ENCODE measurements around the gene KCTD13.

The KCTD13 gene

GRCh38 chr16:29904947-29905346, 21.1 kb downstream of the KCTD13 start:
- no peak overlapping the region for H3K4me3 ChIP-seq (ENCODE audit: low read depth, low read length)
- ChIA-PET CTCF (no interaction called here), POLR2A (interaction anchor here (1.1 kb wide), 1 partner anchor 11 kb away, joined by 5 read pairs; no protein-coding TSS in a partner anchor)
- TF ChIP-seq ZNF623 (tag by site-specific recombination; IDR thresholded peaks at IDR 0.05) (no peak), ZNF426 (tag by site-specific recombination; IDR thresholded peaks at IDR 0.05) (no peak), KLF16 (tag by site-specific recombination; IDR thresholded peaks at IDR 0.05) (no peak), YY1 (tag by site-specific recombination; IDR thresholded peaks at IDR 0.05) (no peak), ZNF664 (tag by site-specific recombination; IDR thresholded peaks at IDR 0.05) (peak; percentile 98)
- no peaks in the 10 kb centered on the region for H3K9me3 ChIP-seq (ENCODE audit: control insufficient read depth, insufficient read depth, low read depth, low read length)
- H3K27ac ChIP-seq (ENCODE audit: extremely low read depth, low read depth, low read length): no peak overlapping the region
- no peaks in the 10 kb centered on the region for H3K4me1 ChIP-seq (ENCODE audit: control insufficient read depth, insufficient read depth, low read length)
- H3K36me3 ChIP-seq (ENCODE audit: control insufficient read depth in 2 of 2, insufficient read depth in 1 of 2, low read length in 2 of 2): no peaks in the 10 kb centered on the region; a peak in 1 of 3 replicates

GRCh38 chr16:29903590-29903989, 22.4 kb downstream of the KCTD13 start:
- H3K27ac ChIP-seq (ENCODE audit: extremely low read depth, low read depth, low read length): no peak overlapping the region
- H3K4me1 ChIP-seq (ENCODE audit: control insufficient read depth, insufficient read depth, low read length): peaks cover 2% of the 10 kb centered on the region; the same call in 1 of the 2 replicates
- TF ChIP-seq SP2 (tag by site-specific recombination; IDR thresholded peaks at IDR 0.05): peak; percentile 17; the same call in 1 of the 2 replicates
- TF ChIP-seq ZNF701 (tag by site-specific recombination; IDR thresholded peaks at IDR 0.05): no peak
- TF ChIP-seq ZFP3 (tag by site-specific recombination; IDR thresholded peaks at IDR 0.05; ENCODE audit: low read depth): peak; percentile 68
- peak; percentile 85 for TF ChIP-seq EGR2 (tag by site-specific recombination; IDR thresholded peaks at IDR 0.05; ENCODE audit: low read depth)
- TF ChIP-seq ZFHX2 (tag by site-specific recombination; conservative IDR thresholded peaks at IDR 0.05): peak; percentile 77
- H3K36me3 ChIP-seq (ENCODE audit: control insufficient read depth in 2 of 2, insufficient read depth in 1 of 2, low read length in 2 of 2): no peaks in the 10 kb centered on the region; a peak in 1 of 3 replicates
- no peaks in the 10 kb centered on the region for H3K9me3 ChIP-seq (ENCODE audit: control insufficient read depth, insufficient read depth, low read depth, low read length)
- ChIA-PET POLR2A (interaction anchor here (0.9 to 1.1 kb wide), 2 partner anchors 9 to 13 kb away, joined by 3 to 5 read pairs; no protein-coding TSS in a partner anchor), CTCF (no interaction called here)
- no peak overlapping the region for H3K4me3 ChIP-seq (ENCODE audit: low read depth, low read length)

GRCh38 chr16:29901607-29901945, 24.4 kb downstream of the KCTD13 start:
- Histone ChIP-seq H3K9me3 (ENCODE audit: control insufficient read depth, insufficient read depth, low read depth, low read length) (no peaks in the 10 kb centered on the region), H3K36me3 (ENCODE audit: control insufficient read depth in 2 of 2, insufficient read depth in 1 of 2, low read length in 2 of 2) (no peaks in the 10 kb centered on the region), H3K27ac (ENCODE audit: extremely low read depth, low read depth, low read length) (no peak overlapping the region), H3K4me1 (ENCODE audit: control insufficient read depth, insufficient read depth, low read length) (peaks cover 2% of the 10 kb centered on the region; the same call in 1 of the 2 replicates), H3K4me3 (ENCODE audit: low read depth, low read length) (no peak overlapping the region)
- POLR2A ChIA-PET: interaction anchor here (1.3 kb wide), 1 partner anchor 94 kb away, joined by 4 read pairs; the partner anchor contains the start of gene HIRIP3
- no peak for TF ChIP-seq CTCF (tag by site-specific recombination; IDR thresholded peaks at IDR 0.05)
- TF ChIP-seq ZNF692 (tag by site-specific recombination; IDR thresholded peaks at IDR 0.05): 0 out of 2 replicates have a peak, but pooled peaks have one; percentile 23
- TF ChIP-seq HIC1 (tag by site-specific recombination; IDR thresholded peaks at IDR 0.05): peak; percentile 17; the same call in 1 of the 2 replicates
- CTCF ChIA-PET: interaction anchor here (0.5 to 1.4 kb wide), 4 partner anchors 9 to 130 kb away, joined by 4 read pairs; partner anchors contain the start of genes MVP, TAOK2 and TLCD3B
